Ammon's horn (tissue), 1 donor: ENCODE measurements around the gene ANG.
A peak's percentile ranks its signal among the peaks of the same experiment; 100 is the strongest.
"Not testable (repeated sequence)": the region's sequence is repeated elsewhere in the genome, so short reads cannot be mapped to it uniquely, and the experiment has no call there.

Source experiments
- DNase-seq: peaks from one replicate; pipeline ENCODE4 v3.0.0-alpha.2; 2016; ENCODE audit warnings: low spot score

Gene ANG

DNA sequence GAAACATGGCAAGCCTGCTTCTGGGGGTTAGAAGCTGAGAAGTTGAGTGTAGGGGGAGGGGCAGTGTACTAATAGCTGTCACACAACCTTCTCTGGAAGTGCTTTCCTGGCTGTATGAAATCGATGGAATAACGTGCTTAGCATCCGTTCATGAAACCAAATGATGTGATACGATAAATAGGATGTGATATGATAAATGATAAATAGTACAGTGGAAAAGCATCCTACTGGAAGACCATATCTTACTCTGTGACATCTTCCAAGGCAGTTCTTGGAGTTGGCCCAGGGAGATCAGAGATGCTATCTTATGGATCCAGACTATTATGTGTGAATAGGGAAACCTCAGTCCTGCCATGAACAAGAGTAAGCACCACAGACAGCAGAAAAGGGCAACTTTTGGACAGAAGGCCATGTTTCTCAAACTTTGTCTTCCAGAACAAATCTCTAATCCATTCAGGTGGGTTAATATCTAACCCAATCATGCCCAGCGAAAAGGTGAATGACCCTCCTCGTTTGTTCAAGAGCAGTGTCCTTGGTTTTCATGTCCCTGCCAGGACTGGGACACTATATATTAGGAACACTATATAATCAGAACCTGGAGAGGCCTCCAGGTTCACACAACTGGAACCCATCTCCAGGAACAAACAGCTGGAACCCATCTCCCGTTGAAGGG is at the start of gene ANG:
Gene ANG, plus strand, starts transcription at position 598 of the 673 bp plus-strand sequence. CDS start 4,801 bp downstream, outside the sequence.
- no peak for DNase-seq

DNA sequence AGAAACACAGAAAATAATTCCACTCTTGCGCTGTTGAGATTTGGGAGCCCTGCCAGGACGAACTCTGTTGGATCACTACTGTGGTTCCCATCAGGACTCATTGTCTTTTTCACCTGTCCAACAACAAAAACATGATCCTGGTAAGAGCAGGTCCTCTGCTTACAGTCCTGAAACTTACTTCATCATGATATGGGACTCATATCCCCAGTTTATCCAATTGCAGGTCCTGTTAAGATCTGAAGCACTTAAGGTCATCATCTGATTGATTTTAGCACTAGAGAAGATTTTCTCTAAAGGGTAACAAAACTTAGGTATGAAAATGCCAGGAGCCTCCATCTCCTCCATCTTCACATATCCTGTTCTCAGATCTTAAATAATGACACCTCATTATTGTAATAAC is 47.0 kb upstream of the ANG start, which contains the start of gene OR6S1:
Gene OR6S1, minus strand, starts transcription at position 101 of the 400 bp plus-strand sequence. Its CDS starts 0 bp downstream, at position 101.
- no peak for DNase-seq

DNA sequence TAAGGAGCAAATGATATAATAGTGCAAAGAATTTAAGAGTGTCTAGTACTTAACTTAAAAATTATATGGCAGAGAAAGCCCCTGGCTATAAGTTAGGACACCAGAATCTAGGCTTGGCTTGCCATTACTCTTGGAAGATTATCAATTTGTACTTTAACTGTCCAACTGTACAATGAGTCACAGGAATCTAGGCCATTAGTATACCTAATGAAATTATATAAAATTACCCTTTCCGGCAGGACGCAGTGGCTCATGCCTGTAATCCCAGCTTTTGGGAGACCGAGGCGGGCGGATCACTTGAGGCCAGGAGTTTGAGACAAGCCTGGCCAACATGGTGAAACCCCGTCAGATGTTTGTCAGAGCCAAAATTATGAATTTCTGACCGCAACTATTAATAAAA is 46.4 kb upstream of the ANG start:
- no peak for DNase-seq

DNA sequence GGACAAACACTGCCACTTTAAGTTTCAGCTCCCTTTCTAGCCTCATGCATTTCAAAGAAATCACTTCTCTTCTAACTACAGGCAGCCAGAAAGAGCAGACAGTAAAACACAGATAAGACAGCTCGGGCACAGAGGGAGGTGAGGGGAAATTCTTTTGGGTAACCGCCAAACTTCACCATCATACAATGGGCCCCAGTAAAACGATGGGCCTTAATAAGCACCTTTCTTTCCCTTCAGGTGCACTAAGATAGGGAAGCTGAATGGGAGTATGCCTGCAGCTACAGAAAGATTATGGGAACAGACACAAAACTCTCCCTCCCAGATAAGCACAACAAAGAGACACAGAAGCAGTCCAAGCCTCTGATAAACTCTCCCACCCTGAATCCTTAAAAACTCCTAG is 45.8 kb upstream of the ANG start:
- not testable (repeated sequence) for DNase-seq

DNA sequence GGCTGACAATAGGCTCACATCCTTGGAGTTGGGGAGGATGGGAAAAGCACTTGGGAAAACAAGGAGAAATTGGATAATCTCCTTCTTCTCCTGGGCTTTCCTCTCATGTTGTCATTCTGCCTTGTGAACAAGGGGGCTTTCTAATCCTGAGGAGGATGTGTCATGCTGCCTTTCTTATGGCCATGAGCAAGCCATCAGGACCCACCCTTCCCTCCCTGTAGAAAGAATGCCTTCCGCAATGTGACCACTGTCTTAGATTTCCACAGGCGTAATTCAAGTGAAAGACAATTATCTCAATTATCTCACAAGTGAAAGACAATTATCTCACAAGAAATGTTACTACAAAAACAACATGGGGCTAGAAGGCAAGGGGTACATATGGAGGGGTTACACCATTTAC is 44.0 kb upstream of the ANG start:
- DNase-seq, result no peak

DNA sequence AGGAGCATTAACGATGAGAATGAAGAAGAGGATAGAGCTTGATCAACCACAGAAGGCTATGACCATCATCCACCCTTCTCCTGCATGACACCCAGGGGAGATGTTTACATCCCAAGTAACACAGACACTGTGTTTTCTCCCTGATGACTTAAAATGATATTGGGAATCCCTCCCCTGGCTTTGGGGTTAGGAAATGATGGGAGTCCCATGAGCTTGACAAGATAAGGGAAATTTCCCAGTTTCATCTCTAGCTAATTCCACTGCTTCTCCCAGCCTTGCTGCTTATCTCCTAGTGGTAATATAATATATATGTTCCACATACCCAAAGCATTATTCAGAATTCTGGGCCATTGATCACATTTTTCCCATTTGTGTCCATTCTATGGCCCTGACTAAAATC is 43.1 kb upstream of the ANG start:
- no peak for DNase-seq

DNA sequence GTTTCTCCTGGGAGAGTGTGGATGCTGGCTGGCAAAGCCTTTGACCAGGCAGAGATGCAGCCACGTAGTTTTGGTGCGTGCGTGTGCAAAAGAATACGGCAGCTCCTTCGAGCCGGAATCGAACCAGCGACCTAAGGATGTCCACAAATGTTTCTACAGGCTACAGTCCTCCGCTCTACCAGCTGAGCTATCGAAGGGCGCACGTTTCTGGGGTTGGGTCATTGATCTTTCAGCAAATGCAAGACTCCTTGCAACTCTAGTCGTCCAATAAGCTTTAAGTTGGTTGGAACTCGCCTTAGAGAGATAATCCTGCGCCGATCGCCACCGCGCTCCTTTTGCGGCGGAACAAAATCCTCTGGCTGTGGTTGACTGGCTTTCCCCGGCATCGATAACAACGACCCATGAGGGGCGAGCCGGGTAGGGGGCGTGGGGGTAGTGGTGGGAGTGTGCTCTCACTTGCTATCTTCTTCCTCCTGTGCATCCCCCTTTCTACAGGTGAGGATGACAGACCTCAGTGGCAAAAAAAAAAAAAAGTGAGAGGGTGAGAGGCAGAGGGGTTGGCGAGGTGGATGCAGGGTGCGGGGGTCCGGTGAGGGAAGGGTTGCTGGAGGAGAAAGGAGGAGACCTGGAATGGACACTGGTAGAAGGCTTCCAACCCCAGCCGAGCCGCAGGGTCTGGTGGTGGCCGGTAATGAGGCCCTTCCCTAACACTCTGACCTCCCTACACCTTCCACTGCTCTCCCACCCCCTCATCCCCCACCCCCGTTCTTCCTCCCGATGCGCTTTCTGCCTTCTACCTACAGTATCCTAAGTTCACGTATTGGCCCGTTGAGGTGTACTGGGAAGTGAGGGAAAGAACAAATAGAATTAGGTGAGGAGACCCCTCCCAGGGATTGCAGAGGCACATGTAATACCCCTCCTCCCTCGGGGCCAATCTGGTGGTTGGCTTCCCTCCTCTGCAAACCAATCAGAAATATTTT is 35.3 kb upstream of the ANG start:
- DNase-seq, result peak; percentile 35

DNA sequence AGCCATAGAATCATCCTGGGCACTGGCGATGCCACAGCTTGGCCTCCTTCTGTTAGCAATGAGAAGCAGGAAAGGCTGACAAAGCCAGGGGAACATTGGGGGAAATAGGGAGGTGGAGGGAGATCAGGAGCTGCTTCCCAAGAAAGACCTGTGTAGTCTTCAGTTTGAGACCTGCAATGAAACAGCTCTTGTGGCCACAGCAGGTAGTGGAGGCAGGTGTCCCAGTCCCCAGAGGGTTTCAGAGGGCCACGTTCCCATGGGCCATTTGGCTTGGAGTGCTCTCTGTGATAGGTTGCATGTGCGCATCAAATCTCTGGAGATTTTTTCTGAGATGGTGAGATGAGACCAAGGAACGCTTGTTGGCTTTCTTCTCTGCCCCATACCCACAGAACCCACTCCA is 32.7 kb upstream of the ANG start:
- no peak for DNase-seq

DNA sequence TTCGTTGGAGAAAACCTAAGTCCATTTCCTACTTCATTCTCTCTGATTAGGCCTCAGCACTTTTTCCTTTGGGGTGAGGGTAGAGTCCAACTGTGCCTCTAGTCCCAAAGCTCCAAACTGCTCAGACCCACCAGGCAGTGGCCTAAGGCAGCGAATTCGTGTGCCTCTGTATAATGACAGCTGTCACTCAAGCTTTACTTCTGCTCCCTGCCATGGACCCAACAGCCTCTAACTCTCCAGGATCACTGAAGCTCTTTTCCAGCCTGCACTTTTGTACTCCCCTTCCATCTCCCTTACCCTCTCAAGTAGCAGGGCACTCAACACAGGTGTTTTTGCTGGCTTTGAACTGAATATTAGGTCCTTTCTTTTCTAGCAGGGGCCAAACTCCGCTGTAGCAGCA is 32.3 kb upstream of the ANG start:
- no peak for DNase-seq

DNA sequence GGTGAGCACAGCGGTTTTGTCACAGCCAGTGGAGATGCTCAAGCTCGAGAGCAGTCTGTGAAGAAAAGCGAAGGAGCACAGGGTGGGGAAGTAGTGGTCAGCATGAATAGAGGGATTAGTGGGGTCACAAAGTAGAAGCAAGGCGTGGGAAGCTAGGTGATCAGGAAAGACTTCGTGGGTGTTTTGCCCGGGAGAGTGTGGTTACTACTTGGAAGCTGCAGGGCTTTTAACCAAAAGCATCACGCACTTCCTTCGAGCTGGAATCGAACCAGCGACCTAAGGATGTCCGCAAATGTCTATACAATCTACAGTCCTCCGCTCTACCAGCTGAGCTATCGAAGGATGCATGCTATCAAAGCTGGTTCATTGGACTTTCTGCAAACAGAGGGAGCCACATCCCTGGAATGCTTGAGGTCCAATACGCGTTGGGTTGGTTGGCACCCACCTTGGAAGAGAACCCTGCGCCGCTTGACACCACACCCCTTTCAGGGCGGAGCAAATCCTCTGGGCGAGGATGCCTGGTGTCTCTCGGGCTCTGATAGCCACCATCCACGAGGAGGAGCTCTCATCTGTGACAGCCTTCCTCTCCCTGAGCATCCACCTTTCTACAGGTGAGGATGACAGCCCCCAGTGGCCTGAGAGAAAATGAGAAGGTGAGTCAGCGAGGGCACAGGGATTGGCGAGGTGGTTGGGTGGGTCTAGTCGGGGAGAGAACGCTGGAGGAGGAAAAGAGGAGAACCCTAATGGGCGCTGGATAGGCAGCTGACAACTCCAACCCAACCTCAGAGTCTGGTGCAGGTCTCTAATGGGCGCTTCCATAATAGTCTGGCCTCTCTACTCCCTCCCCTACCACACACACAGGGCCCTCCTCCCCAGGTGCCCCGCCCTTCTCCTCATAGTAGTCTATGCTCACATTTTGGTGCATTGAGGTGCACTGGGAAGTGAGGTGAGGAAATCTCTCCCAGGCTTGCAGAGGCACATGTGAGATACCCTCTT is 31.1 kb upstream of the ANG start:
- no peak for DNase-seq

DNA sequence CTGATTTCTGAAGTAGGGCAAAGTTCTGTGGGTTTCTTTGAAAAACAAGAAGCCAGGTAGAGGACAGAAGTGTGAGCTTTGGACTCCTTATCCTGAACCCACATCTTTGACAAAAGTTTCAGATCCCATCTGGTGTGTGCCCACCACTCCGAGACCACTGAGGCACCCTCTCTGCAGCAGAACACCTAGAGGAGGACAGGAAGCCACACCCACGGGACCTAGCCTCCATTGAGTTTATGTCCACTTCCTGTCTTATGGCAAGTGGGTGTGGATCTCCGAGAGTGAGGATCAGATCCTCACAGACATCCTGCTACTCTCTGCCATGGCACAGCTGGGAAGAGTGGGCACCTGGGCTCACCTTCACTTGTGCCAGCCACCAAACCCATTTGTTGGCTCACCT is 30.3 kb upstream of the ANG start:
- no peak for DNase-seq

DNA sequence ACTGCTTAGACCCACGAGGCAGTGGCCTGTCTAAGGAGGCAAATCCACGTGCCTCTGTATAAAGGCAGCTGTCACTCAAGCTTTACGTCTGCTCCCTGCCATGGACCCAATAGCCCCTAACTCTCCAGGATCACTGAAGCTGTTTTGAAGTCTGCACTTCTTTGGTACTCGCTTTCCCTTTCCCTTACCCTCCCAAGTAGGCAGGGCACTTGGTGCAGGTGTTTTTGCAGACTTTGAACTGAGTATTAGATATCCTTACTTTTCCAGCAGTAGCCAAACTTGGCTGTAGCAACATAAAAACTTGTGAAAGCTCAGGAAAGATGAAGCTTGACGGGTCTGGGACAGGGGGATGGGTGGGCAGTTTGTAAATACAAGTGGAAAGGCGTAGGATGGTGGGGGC is 29.2 kb upstream of the ANG start:
- DNase-seq, result no peak

DNA sequence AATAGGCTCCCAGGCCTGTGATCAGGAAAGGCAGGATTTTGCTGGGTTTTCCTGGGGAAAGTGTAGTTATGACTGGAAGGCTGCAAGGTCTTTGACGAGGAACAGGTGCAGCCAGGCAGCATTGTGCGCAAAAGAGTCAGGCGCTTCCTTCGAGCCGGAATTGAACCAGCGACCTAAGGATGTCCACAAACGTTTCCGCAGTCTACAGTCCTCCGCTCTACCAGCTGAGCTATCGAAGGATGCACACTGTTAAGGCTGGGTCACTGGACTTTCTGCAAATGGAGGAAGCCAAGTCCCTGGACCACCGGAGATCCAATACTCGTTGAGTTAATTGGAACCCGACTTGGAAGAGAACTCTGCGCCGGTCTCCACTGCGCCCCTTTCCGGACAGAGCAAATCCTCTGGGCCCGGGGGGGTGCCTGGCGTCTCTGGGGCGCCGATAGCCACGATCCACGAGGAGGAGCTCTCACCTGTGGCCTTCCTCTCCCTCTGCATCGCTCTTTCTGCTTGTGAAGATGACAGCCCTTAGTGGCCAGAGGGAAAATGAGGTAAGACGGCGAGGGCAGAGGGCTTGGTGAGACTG is 28.7 kb upstream of the ANG start:
- no peak for DNase-seq

DNA sequence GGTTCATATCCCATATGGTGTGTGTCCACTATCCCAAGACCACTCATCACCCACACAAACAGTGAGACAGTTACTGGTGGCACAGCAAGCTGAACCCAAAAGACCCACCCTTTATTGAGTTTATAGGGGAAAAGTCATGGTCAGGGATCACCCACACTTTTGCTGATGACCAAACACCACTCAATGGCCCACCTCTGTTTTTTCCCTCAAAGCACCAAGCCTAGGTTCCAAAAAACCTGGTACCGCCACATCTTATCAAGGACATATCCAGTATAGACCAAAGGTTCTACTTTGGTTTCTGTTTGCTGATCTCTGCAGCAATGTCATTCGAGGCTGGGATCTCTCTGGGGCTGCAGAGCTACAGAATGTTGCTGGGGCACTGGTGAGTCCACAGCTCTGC is 27.4 kb upstream of the ANG start:
- no peak for DNase-seq

DNA sequence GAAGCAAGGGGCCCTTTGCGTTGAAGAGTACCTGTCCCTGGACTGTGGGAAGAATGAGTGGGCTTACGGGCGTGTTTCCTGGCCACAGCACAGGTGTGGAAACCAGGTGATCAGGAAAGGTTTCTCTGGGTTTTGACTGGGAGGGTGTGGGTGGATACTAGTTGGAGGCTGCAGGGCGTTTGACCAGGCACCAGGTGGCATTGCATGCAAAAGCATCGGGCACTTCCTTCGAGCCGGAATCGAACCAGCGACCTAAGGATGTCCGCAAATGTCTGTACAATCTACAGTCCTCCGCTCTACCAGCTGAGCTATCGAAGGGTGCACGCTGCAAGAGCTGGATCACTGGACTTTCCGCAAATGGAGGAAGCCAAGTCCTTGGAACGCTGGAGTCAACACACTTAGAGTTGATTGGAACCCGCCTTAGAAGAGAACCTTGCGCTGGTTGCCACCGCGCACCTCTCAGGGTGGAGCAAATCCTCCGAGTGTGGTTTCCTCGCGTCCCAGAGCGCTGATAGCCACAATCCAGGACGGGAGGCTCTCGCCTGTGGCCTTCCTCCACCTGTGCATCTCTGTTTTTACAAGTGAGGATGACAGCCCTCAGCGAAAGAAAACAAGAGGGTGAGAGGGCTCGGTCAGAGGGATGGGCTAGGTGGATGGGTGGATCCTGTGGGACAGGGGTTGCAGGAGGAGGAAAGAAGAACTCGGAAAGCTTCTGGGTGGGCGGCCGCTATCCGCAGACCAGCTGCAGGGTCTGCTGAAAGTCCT is 25.4 kb upstream of the ANG start:
- peak; percentile 60 for DNase-seq

DNA sequence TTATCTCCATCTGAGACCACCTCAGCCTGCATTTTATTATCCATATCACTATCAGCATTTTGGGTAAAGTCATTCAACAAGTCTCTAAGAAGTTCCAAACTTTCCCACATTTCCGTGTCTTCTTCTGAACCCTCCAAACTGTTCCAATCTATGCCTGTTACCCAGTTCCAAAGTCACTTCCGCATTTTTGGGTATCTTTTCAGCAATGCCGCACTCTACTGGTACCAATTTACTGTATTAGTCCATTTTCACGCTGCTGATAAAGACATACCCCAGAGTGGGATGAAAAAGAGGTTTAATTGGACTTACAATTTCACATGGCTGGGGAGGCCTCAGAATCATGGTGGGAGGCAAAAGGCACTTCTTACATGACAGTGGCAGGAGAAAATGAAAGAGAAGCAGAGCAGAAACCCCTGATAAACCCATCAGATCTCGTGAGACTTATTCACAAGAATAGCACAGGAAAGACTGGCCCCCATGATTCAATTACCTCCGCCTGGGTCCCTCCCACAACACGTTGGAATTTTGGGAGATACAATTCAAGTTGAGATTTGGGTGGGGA is 22.1 kb upstream of the ANG start:
- not testable (repeated sequence) for DNase-seq

DNA sequence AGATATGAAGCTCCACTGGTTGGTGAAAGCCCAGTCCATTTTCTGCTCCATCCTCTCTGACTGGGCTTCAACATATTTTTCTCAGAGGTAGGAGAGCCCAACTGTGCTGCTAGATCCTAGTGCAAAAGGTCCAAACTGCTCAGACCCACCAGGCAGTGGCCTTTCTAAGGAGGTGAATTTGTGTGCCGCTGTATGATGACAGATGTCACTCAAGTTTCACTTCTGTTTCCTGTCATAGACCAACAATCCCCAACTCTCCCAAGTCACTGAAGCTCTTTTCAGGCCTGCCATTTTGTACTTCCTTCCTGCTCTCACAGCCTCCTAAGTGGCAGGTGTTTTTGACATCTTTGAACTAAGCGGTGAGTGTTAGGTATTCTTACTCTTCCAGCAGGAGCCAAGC is 20.6 kb upstream of the ANG start:
- no peak for DNase-seq

DNA sequence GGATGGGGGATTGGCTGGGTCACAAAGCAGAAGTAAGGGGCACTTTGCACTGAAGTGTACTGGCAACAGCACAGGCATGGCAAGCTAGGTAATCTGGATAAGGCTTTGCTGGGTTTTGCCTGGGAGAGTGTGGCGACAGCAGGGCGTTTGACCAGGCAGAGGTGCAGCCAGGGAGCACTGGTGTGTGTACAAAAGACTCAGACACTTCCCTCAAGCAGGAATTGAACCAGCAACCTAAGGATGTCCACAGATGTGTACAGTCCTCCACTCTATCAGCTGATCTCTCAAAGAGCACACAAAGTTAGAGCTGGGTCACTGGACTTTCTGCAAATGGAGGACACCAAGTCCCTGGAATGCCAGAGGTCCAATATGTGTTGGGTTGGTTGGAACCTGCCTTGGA is 19.6 kb upstream of the ANG start:
- DNase-seq, result no peak

DNA sequence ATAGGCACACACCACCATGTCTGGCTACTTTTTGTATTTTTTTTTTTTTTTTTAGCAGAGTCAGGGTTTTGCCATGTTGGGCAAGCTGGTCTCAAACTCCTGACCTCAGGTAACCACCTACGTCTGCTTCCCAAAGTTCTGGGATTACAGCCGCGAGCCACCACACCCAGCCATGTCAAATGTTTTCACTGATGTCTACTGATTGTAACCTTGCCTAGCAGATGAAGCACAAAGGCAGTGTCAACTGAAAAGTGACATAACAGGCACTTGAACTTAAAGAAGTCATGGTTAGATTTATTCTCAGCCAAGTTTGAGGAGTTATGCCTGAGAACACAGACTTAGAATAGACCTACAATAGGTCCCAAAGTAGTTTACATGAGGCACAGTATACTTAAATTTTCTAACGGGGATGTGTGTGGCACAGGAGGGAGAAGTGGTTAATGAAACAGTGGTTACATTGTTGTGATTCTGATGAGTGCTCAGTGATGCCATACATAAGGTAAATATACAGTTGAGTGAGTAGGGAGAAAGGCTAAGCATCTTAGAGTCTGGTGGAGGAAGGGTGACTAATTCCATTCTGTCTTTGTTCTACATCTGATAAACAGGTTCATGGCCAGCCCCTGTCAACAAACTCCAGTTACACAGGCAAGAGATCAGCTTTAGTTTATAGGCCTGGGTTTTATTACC is 16.8 kb upstream of the ANG start:
- DNase-seq, result no peak

DNA sequence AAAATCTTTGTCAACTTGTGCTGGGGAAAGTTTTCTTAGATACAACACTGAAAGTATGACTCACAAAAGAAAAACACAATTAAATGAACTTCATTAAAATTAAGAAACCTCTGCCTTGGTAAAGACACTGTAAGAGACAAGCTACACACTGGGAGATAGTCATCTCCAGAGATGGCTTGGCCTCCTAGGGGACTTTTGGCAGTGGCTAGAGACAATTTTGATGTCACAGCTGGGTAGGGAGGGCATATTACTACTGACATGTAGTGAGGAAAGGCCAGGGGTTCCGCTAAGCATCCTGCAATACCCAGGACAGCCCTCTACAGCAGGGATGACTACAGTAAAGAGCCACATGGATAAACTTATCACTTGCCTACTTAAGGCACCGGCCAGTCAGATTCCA is 12.9 kb upstream of the ANG start:
- DNase-seq, result no peak
